HEK293 (cell line): Measurements from ENCODE around the gene VAMP8.

ENCODE experiments used
- CTCF ChIA-PET: fragments of 350-600 bp; formaldehyde crosslinking; extraction: SDS; loops from one replicate; lab custom pipeline; 2021; ENCODE audit warnings: antibody characterized with exemption; lab: Yijun Ruan, JAX
- POLR2A ChIA-PET: fragments of 300-600 bp; formaldehyde crosslinking; extraction: SDS; loops from one replicate; lab custom pipeline; 2020; ENCODE audit warnings: antibody characterized with exemption, inconsistent platforms; lab: Yijun Ruan, JAX
- H3K27ac ChIP-seq: fragments of 200-500 bp; sonication (Bioruptor generic); 2 replicates; pipeline ENCODE4 v1.5.1; 2014; ENCODE audit warnings: low read depth, low read length, control low read depth, inconsistent platforms; ENCODE audit errors: extremely low read depth
- H3K36me3 ChIP-seq, 2 experiments: fragments of 200-500 bp in 1 of 2; sonication (Bioruptor generic) in 1 of 2; 1 replicate in 1 of 2; 2 replicates in 1 of 2; pipeline ENCODE4 v1.5.1; 2014 to 2017; ENCODE audit warnings: inconsistent platforms in 2 of 2, low read length in 2 of 2; ENCODE audit not compliant: control insufficient read depth in 2 of 2, insufficient read depth in 1 of 2
- H3K4me1 ChIP-seq: fragments of 200-500 bp; sonication (Bioruptor generic); 2 replicates; pipeline ENCODE4 v1.5.1; 2014; ENCODE audit warnings: mild to moderate bottlenecking, low read length, inconsistent platforms; ENCODE audit not compliant: control insufficient read depth, insufficient read depth
- H3K4me3 ChIP-seq: 2 replicates; pipeline ENCODE4 v1.5.1; 2011; ENCODE audit warnings: low read depth, mild to moderate bottlenecking, control low read depth, low read length, moderate library complexity
- H3K9me3 ChIP-seq: fragments of 200-500 bp; sonication (Bioruptor generic); 2 replicates; pipeline ENCODE4 v1.5.1; 2014; ENCODE audit warnings: low read depth, low read length, inconsistent platforms; ENCODE audit not compliant: control insufficient read depth, insufficient read depth
- BCL11A ChIP-seq: fragments of 450-650 bp; formaldehyde crosslinking; IDR thresholded peaks from 2 replicates; pipeline ENCODE4 v1.5.1; 2016; ENCODE audit warnings: low read depth, missing biosample characterization, missing genetic modification characterization
- BCL11B ChIP-seq: fragments of 450-650 bp; formaldehyde crosslinking; IDR thresholded peaks from 2 replicates; pipeline ENCODE4 v1.5.1; 2016; ENCODE audit warnings: low read depth, missing biosample characterization, missing genetic modification characterization
- EGR2 ChIP-seq: fragments of 450-650 bp; formaldehyde crosslinking; IDR thresholded peaks from 2 replicates; pipeline ENCODE4 v1.5.1; 2016; ENCODE audit warnings: low read depth, missing biosample characterization, missing genetic modification characterization
- HOXC10 ChIP-seq: sonication (generic); formaldehyde crosslinking; IDR thresholded peaks from 2 replicates; pipeline ENCODE4 v1.8.1; 2023; ENCODE audit warnings: mild to moderate bottlenecking, missing genetic modification reagents
- KLF1 ChIP-seq: fragments of 450-650 bp; formaldehyde crosslinking; IDR thresholded peaks from 2 replicates; pipeline ENCODE4 v1.5.1; 2016; ENCODE audit warnings: missing biosample characterization, missing genetic modification characterization
- KLF8 ChIP-seq: fragments of 450-650 bp; formaldehyde crosslinking; IDR thresholded peaks from 2 replicates; pipeline ENCODE4 v1.5.1; 2016; ENCODE audit warnings: missing biosample characterization, missing genetic modification characterization
- SP2 ChIP-seq: fragments of 450-650 bp; formaldehyde crosslinking; IDR thresholded peaks from 2 replicates; pipeline ENCODE4 v1.5.1; 2016; ENCODE audit warnings: missing biosample characterization, missing genetic modification characterization
- SP3 ChIP-seq: fragments of 450-650 bp; formaldehyde crosslinking; IDR thresholded peaks from 2 replicates; pipeline ENCODE4 v1.5.1; 2016; ENCODE audit warnings: missing biosample characterization, missing genetic modification characterization
- ZBTB17 ChIP-seq: fragments of 450-650 bp; formaldehyde crosslinking; IDR thresholded peaks from 2 replicates; pipeline ENCODE4 v1.5.1; 2016; ENCODE audit warnings: missing biosample characterization, missing genetic modification characterization
- ZBTB8A ChIP-seq: fragments of 450-650 bp; formaldehyde crosslinking; IDR thresholded peaks from 2 replicates; pipeline ENCODE4 v1.5.1; 2016; ENCODE audit warnings: missing biosample characterization, missing genetic modification characterization
- ZEB2 ChIP-seq: fragments of 450-650 bp; formaldehyde crosslinking; IDR thresholded peaks from 2 replicates; pipeline ENCODE4 v1.5.1; 2016; ENCODE audit warnings: missing biosample characterization, missing genetic modification characterization
- ZFHX2 ChIP-seq: fragments of 450-650 bp; formaldehyde crosslinking; conservative IDR thresholded peaks from 2 replicates; pipeline ENCODE4 v1.5.1; 2016; ENCODE audit warnings: missing biosample characterization, missing genetic modification characterization
- ZIC2 ChIP-seq: fragments of 450-650 bp; formaldehyde crosslinking; IDR thresholded peaks from 2 replicates; pipeline ENCODE4 v1.5.1; 2016; ENCODE audit warnings: missing biosample characterization, missing genetic modification characterization
- ZNF292 ChIP-seq: fragments of 450-650 bp; formaldehyde crosslinking; IDR thresholded peaks from 2 replicates; pipeline ENCODE4 v1.5.1; 2016; ENCODE audit warnings: low read depth, missing biosample characterization, missing genetic modification characterization, borderline replicate concordance
- ZNF335 ChIP-seq: fragments of 450-650 bp; formaldehyde crosslinking; conservative IDR thresholded peaks from 2 replicates; pipeline ENCODE4 v1.5.1; 2016; ENCODE audit warnings: missing biosample characterization, missing genetic modification characterization
- ZNF600 ChIP-seq: fragments of 450-650 bp; formaldehyde crosslinking; IDR thresholded peaks from 2 replicates; pipeline ENCODE4 v1.5.1; 2016; ENCODE audit warnings: missing biosample characterization, missing genetic modification characterization
- TF ChIP-seq, protein P1 (sequence below): fragments of 450-650 bp; formaldehyde crosslinking; IDR thresholded peaks from 2 replicates; pipeline ENCODE4 v1.5.1; 2016; ENCODE audit warnings: missing biosample characterization, missing genetic modification characterization
- TF ChIP-seq, protein P2 (sequence below): fragments of 450-650 bp; formaldehyde crosslinking; IDR thresholded peaks from 2 replicates; pipeline ENCODE4 v1.5.1; 2017; ENCODE audit warnings: missing biosample characterization, missing genetic modification characterization
- TF ChIP-seq, protein P3 (sequence below): fragments of 450-650 bp; formaldehyde crosslinking; IDR thresholded peaks from 2 replicates; pipeline ENCODE4 v1.5.1; 2016; ENCODE audit warnings: missing biosample characterization, missing genetic modification characterization, low read depth
- TF ChIP-seq, protein P4 (sequence below): fragments of 450-650 bp; formaldehyde crosslinking; IDR thresholded peaks from 2 replicates; pipeline ENCODE4 v1.5.1; 2016; ENCODE audit warnings: missing biosample characterization, missing genetic modification characterization
- TF ChIP-seq, protein P5 (sequence below): fragments of 450-650 bp; formaldehyde crosslinking; IDR thresholded peaks from 2 replicates; pipeline ENCODE4 v1.5.1; 2016; ENCODE audit warnings: missing biosample characterization, missing genetic modification characterization

Gene VAMP8

DNA sequence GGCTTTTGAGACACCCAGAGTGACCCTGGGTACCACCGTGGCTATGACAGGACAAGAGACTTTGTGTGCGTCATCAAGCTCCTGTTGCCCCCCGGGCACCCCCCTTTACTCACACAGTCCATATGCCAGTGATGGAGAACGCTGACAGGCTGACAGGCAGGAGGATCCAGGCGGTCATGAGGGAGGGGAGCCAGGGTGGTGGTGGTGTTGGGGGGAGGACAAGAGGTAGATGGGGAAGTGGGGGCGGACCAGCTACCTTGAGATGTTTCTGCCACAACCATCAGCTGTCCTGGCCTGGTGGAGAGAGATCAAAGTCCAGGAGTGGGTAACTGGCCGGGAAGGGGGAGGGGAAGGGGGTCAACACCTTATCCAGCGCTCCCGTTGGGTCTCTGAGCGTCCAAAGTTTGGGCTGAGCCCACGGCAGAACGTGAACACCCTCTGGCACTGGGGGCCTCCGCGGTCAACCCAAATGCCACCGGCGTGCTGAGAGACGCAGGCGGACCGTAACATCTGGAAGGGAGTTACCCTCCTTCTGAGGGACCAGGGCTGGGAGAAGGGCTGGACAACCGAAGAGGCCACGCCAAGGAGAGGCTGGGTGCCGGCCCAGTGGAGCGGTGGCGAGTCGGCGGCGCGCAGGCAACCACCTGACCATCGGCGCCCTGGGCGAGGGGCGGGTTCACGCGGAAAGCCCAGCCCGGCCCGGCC, 24.5 kb downstream of the VAMP8 start:
- Histone ChIP-seq H3K27ac (peak overlapping the region; percentile 51; the same call in 1 of the 2 replicates), H3K36me3 (peaks cover 11 to 31% of the 10 kb centered on the region in 2 experiments), H3K4me1 (peaks cover 9% of the 10 kb centered on the region), H3K9me3 (no peaks in the 10 kb centered on the region), H3K4me3 (peak overlapping the region; percentile 73)
- POLR2A ChIA-PET = interaction anchor here (0.5 to 3.0 kb wide), 9 partner anchors 10 to 695 kb away, joined by 3 to 31 read pairs (median 3); partner anchors contain the start of genes C2orf68, MAT2A and VAMP8
- CTCF ChIA-PET = interaction anchor here (0.6 to 1.2 kb wide), 3 partner anchors 40 to 216 kb away, joined by 3 to 7 read pairs (median 4); no protein-coding TSS in a partner anchor
- peak; percentile 88 for TF ChIP-seq ZNF335
- peak; percentile 34; the same call in 1 of the 2 replicates for TF ChIP-seq ZNF600 (tag by site-specific recombination)
- TF ChIP-seq, protein P1, sequence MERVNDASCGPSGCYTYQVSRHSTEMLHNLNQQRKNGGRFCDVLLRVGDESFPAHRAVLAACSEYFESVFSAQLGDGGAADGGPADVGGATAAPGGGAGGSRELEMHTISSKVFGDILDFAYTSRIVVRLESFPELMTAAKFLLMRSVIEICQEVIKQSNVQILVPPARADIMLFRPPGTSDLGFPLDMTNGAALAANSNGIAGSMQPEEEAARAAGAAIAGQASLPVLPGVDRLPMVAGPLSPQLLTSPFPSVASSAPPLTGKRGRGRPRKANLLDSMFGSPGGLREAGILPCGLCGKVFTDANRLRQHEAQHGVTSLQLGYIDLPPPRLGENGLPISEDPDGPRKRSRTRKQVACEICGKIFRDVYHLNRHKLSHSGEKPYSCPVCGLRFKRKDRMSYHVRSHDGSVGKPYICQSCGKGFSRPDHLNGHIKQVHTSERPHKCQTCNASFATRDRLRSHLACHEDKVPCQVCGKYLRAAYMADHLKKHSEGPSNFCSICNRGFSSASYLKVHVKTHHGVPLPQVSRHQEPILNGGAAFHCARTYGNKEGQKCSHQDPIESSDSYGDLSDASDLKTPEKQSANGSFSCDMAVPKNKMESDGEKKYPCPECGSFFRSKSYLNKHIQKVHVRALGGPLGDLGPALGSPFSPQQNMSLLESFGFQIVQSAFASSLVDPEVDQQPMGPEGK (tag by site-specific recombination) = 0 out of 2 replicates have a peak, but pooled peaks have one; percentile 20
- TF ChIP-seq ZNF292 (tag by site-specific recombination) = no peak
- TF ChIP-seq, protein P2, sequence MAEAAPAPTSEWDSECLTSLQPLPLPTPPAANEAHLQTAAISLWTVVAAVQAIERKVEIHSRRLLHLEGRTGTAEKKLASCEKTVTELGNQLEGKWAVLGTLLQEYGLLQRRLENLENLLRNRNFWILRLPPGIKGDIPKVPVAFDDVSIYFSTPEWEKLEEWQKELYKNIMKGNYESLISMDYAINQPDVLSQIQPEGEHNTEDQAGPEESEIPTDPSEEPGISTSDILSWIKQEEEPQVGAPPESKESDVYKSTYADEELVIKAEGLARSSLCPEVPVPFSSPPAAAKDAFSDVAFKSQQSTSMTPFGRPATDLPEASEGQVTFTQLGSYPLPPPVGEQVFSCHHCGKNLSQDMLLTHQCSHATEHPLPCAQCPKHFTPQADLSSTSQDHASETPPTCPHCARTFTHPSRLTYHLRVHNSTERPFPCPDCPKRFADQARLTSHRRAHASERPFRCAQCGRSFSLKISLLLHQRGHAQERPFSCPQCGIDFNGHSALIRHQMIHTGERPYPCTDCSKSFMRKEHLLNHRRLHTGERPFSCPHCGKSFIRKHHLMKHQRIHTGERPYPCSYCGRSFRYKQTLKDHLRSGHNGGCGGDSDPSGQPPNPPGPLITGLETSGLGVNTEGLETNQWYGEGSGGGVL (tag by site-specific recombination) = peak; percentile 44
- TF ChIP-seq, protein P3, sequence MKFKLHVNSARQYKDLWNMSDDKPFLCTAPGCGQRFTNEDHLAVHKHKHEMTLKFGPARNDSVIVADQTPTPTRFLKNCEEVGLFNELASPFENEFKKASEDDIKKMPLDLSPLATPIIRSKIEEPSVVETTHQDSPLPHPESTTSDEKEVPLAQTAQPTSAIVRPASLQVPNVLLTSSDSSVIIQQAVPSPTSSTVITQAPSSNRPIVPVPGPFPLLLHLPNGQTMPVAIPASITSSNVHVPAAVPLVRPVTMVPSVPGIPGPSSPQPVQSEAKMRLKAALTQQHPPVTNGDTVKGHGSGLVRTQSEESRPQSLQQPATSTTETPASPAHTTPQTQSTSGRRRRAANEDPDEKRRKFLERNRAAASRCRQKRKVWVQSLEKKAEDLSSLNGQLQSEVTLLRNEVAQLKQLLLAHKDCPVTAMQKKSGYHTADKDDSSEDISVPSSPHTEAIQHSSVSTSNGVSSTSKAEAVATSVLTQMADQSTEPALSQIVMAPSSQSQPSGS (tag by site-specific recombination) = no peak
- peak; percentile 33 for TF ChIP-seq SP2 (tag by site-specific recombination)

DNA sequence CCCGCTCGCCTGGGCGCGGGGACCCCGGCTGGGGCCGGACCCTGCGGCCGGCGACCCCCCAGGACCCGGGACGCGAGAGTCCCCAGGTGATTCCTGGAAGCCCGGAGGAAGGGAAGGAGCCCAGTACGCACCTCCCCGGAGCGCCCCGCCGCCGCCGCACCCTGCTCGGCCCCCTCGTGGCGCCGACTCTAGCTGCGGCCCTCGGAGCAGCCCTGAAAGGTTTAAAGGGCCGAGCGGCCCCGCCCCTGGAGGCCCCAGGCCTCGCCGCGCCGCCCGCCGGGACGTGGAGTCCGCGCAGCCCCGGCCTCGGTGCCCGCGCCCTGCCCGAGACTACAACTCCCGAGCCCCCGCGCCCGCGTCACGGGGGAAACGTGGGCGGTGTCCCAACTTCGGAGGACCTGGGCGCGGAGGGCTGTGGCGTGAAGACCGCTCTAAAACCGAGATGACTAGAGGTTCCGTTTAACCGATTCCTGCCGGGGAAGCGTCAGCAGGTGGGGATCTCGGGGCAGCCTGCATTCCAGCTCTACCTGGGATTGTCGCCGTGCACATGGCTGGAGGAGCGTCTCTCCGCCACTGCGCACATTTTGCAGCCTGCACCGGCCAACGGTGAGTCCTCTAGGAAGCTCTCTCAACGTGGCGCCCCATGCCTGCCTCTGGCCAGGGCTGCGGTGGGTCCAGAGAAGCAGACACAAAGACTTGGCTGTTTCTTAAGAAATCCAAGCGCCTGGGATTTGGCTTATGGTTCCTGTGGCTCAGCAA, 25.3 kb downstream of the VAMP8 start, which contains the start of gene TMEM150A:
TMEM150A (minus strand) TSS at position 223 of the 759 bp plus-strand sequence. CDS start 750 bp downstream, outside the sequence.
- H3K27ac ChIP-seq = peak within 1 kb of the TSS; percentile 51; the same call in 1 of the 2 replicates
- no peaks in the 10 kb centered on the region for H3K9me3 ChIP-seq
- ChIA-PET CTCF (interaction anchor here (1.2 kb wide), 1 partner anchor 183 kb away, joined by 7 read pairs; no protein-coding TSS in a partner anchor), POLR2A (interaction anchor here (0.5 to 4.7 kb wide), 10 partner anchors 9 to 63 kb away, joined by 3 to 31 read pairs (median 4); partner anchors contain the start of genes C2orf68, MAT2A, USP39 and VAMP8)
- peak within 1 kb of the TSS; percentile 73 for H3K4me3 ChIP-seq
- peaks cover 9% of the 10 kb centered on the region for H3K4me1 ChIP-seq
- peaks cover 7 to 31% of the 10 kb centered on the region in 2 experiments for H3K36me3 ChIP-seq
- TF ChIP-seq BCL11A (tag by site-specific recombination) (no peak), ZEB2 (tag by site-specific recombination) (peak; percentile 36; the same call in 1 of the 2 replicates), ZFHX2 (tag by site-specific recombination) (peak; percentile 80), EGR2 (tag by site-specific recombination) (peak; percentile 52; the same call in 1 of the 2 replicates), SP3 (tag by site-specific recombination) (peak; percentile 73), KLF1 (tag by site-specific recombination) (peak; percentile 59), KLF8 (peak; percentile 39; the same call in 1 of the 2 replicates), HOXC10 (CRISPR knock-in tag) (no peak), BCL11B (tag by site-specific recombination) (no peak), ZBTB17 (tag by site-specific recombination) (peak; percentile 76), SP2 (tag by site-specific recombination) (0 out of 2 replicates have a peak, but pooled peaks have one; percentile 2), ZBTB8A (tag by site-specific recombination) (peak; percentile 70; the same call in 1 of the 2 replicates), ZIC2 (tag by site-specific recombination) (peak; percentile 25; the same call in 1 of the 2 replicates)
- TF ChIP-seq, protein P4, sequence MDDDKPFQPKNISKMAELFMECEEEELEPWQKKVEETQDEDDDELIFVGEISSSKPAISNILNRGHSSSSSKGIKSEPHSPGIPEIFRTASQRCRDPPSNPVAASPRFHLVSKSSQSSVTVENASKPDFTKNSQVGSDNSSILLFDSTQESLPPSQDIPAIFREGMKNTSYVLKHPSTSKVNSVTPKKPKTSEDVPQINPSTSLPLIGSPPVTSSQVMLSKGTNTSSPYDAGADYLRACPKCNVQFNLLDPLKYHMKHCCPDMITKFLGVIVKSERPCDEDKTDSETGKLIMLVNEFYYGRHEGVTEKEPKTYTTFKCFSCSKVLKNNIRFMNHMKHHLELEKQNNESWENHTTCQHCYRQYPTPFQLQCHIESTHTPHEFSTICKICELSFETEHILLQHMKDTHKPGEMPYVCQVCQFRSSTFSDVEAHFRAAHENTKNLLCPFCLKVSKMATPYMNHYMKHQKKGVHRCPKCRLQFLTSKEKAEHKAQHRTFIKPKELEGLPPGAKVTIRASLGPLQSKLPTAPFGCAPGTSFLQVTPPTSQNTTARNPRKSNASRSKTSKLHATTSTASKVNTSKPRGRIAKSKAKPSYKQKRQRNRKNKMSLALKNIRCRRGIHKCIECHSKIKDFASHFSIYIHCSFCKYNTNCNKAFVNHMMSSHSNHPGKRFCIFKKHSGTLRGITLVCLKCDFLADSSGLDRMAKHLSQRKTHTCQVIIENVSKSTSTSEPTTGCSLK (tag by site-specific recombination) = no peak
- TF ChIP-seq, protein P5, sequence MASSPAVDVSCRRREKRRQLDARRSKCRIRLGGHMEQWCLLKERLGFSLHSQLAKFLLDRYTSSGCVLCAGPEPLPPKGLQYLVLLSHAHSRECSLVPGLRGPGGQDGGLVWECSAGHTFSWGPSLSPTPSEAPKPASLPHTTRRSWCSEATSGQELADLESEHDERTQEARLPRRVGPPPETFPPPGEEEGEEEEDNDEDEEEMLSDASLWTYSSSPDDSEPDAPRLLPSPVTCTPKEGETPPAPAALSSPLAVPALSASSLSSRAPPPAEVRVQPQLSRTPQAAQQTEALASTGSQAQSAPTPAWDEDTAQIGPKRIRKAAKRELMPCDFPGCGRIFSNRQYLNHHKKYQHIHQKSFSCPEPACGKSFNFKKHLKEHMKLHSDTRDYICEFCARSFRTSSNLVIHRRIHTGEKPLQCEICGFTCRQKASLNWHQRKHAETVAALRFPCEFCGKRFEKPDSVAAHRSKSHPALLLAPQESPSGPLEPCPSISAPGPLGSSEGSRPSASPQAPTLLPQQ (tag by site-specific recombination) = no peak; the same call in 1 of the 2 replicates
